Endothelial cell of umbilical vein (primary cell): Measurements from ENCODE around the gene DYNLT2. TPM values are rescaled to one million over a fixed set of nuclear protein-coding genes. Genes with fewer than 3 reads are reported as not detected.

Source experiments
- BruUV-seq: library from RNA; stranded (reverse); fragments of 400-500 nt; replicated peaks from 2 replicates; lab custom pipeline; 2021; lab: Mats Ljungman, UMichigan
- CTCF ChIA-PET: fragments of 300-600, 350-600 bp; sonication (Branson Sonifier 250); formaldehyde crosslinking; loops from one replicate; lab custom pipeline; 2021; ENCODE audit warnings: antibody characterized with exemption, inconsistent platforms; lab: Charles Lee
- POLR2A ChIA-PET: fragments of 300-600, 350-600 bp; sonication (Branson Sonifier 250); formaldehyde crosslinking; loops from one replicate; lab custom pipeline; 2021; ENCODE audit warnings: antibody characterized with exemption, inconsistent platforms; lab: Charles Lee
- DNase-seq: peaks from one replicate; pipeline ENCODE4 v3.0.0-alpha.2; 2011; ENCODE audit warnings: low read depth, low spot score
- FAIRE-seq: peaks from 2 replicates; lab custom pipeline; 2011; peaks lifted over from hg19 to GRCh38; lab: Jason Lieb, UNC
- H2AFZ ChIP-seq: 2 replicates; pipeline ENCODE4 v1.6.0; 2012; ENCODE audit warnings: low read depth, low read length, control low read depth, inconsistent platforms
- H3K27ac ChIP-seq: 2 replicates; pipeline ENCODE4 v1.5.1; 2011; ENCODE audit warnings: low read depth, mild to moderate bottlenecking, control low read depth, low read length, moderate library complexity; ENCODE audit not compliant: insufficient read depth
- H3K27me3 ChIP-seq, 2 experiments: 2 replicates each; pipeline versions ENCODE4 v1.6.0 to v1.6.1; 2011; ENCODE audit warnings: low read length in 2 of 2, mixed read lengths in 1 of 2; ENCODE audit not compliant: control insufficient read depth in 2 of 2, insufficient read depth in 2 of 2
- H3K36me3 ChIP-seq, 2 experiments: 2 replicates in 1 of 2; 3 replicates in 1 of 2; pipeline ENCODE4 v1.5.1; 2011; ENCODE audit warnings: low read length in 2 of 2, mild to moderate bottlenecking in 1 of 2, moderate library complexity in 1 of 2; ENCODE audit not compliant: control insufficient read depth in 2 of 2, insufficient read depth in 2 of 2; ENCODE audit errors: extremely low read depth in 1 of 2
- H3K4me1 ChIP-seq: 3 replicates; pipeline ENCODE4 v1.5.1; 2011; ENCODE audit warnings: mild to moderate bottlenecking, low read length; ENCODE audit not compliant: control insufficient read depth, insufficient read depth; ENCODE audit errors: extremely low read depth
- H3K4me2 ChIP-seq: 2 replicates; pipeline ENCODE4 v1.6.1; 2011; ENCODE audit warnings: low read length, control low read depth, mixed read lengths; ENCODE audit not compliant: insufficient read depth
- H3K4me3 ChIP-seq, 3 experiments: fragments of 200-600 bp in 1 of 3; sonication (generic), shearing (Covaris generic) in 1 of 3; replicated peaks in 1 of 3; 2 replicates each; pipeline ENCODE4 v1.5.1; 2011 to 2016; ENCODE audit warnings: control low read depth in 3 of 3, low read length in 3 of 3, mild to moderate bottlenecking in 2 of 3, inconsistent platforms in 1 of 3, low read depth in 1 of 3, moderate library complexity in 1 of 3; ENCODE audit not compliant: insufficient read depth in 1 of 3
- H3K79me2 ChIP-seq: 2 replicates; pipeline ENCODE4 v1.6.0; 2012; ENCODE audit warnings: low read length, inconsistent platforms; ENCODE audit not compliant: control insufficient read depth, insufficient read depth
- H3K9ac ChIP-seq: replicated peaks from 2 replicates; pipeline ENCODE3; 2011; ENCODE audit warnings: low read length, control low read depth; ENCODE audit not compliant: insufficient read depth; ENCODE audit errors: extremely low read depth
- H3K9me1 ChIP-seq: replicated peaks from 3 replicates; pipeline ENCODE4 v1.6.0; 2011; ENCODE audit warnings: mild to moderate bottlenecking, low read length; ENCODE audit not compliant: control insufficient read depth, insufficient read depth; ENCODE audit errors: extremely low read depth
- H3K9me3 ChIP-seq: replicated peaks from 2 replicates; pipeline ENCODE4 v1.5.1; 2012; ENCODE audit warnings: low read length, inconsistent platforms; ENCODE audit not compliant: control insufficient read depth, insufficient read depth
- H4K20me1 ChIP-seq: replicated peaks from 2 replicates; pipeline ENCODE3; 2011; ENCODE audit warnings: mild to moderate bottlenecking, low read length; ENCODE audit not compliant: control insufficient read depth, insufficient read depth; ENCODE audit errors: extremely low read depth
- CTCF ChIP-seq, 2 donors: IDR thresholded peaks; 1 replicate in 1 of 2; 2 replicates in 1 of 2; pipeline ENCODE4 v1.5.1; 2011; ENCODE audit warnings: low read length in 2 of 2, mild to moderate bottlenecking in 2 of 2, moderate library complexity in 2 of 2, control low read depth in 1 of 2, inconsistent platforms in 1 of 2, low read depth in 1 of 2; ENCODE audit not compliant: insufficient read depth in 1 of 2; ENCODE audit errors: extremely low read depth in 1 of 2
- EZH2 ChIP-seq: IDR thresholded peaks from 2 replicates; pipeline ENCODE4 v1.6.1; 2012; ENCODE audit warnings: borderline replicate concordance, low read depth, mild to moderate bottlenecking, moderate library complexity, low read length, inconsistent platforms; ENCODE audit not compliant: severe bottlenecking
- FOS ChIP-seq: IDR thresholded peaks from 2 replicates; pipeline ENCODE4 v1.6.1; 2011; ENCODE audit warnings: mild to moderate bottlenecking, low read length, moderate library complexity, borderline replicate concordance; ENCODE audit not compliant: insufficient read depth
- GATA2 ChIP-seq: IDR thresholded peaks from 2 replicates; pipeline ENCODE4 v1.7.0; 2011; ENCODE audit warnings: low read depth, mild to moderate bottlenecking, moderate library complexity, mixed read lengths, low read length; ENCODE audit not compliant: insufficient read length, insufficient read depth
- JUN ChIP-seq: IDR thresholded peaks from 2 replicates; pipeline ENCODE4 v1.6.1; 2011; ENCODE audit warnings: borderline replicate concordance, low read depth; ENCODE audit not compliant: insufficient read length, insufficient read depth
- MAX ChIP-seq: IDR thresholded peaks from 2 replicates; pipeline ENCODE4 v1.6.1; 2011; ENCODE audit not compliant: insufficient read depth, insufficient read length
- MYC ChIP-seq: IDR thresholded peaks from one replicate; pipeline ENCODE4 v1.6.1; 2011; ENCODE audit warnings: mild to moderate bottlenecking, low read depth, low read length
- POLR2A ChIP-seq: IDR thresholded peaks from 2 replicates; pipeline ENCODE4 v1.6.1; 2012; ENCODE audit warnings: low read depth, mild to moderate bottlenecking, control low read depth, low read length
- POLR2AphosphoS5 ChIP-seq: IDR thresholded peaks from 2 replicates; pipeline ENCODE4 v1.6.1; 2012; ENCODE audit warnings: low read depth, mild to moderate bottlenecking, control low read depth, low read length, moderate library complexity; ENCODE audit not compliant: insufficient read depth
- dilution Hi-C: fragments of 300-500 bp; cut with MboI; formaldehyde crosslinking; loops from one replicate; pipeline ENCODE4 v1.15.0; 2019; ENCODE audit warnings: low sequenced_read_pairs; ENCODE audit not compliant: extremely low pct_ligation_motif_present
- intact Hi-C: fragments of 100-400 bp; cut with micrococcal nuclease; formaldehyde crosslinking; loops from one replicate; pipeline ENCODE4 v1.10.0; 2022
- polyA plus RNA-seq, 4 experiments: library from polyadenylated mRNA; depleted of rRNA in 3 of 4; stranded (reverse) in 3 of 4; unstranded in 1 of 4; fragments of >200 nt; gene quantifications; 2 replicates each; pipeline versions ENCODE4 v1.2.1 to v1.2.3, GENCODE V29; 2011 to 2012; ENCODE audit warnings: missing spikeins in 1 of 4
- total RNA-seq: library from RNA; stranded (reverse); gene quantifications from 2 replicates; pipeline ENCODE4 v1.2.3, GENCODE V29; 2021

The DYNLT2 gene
- total and polyA plus RNA-seq, 2 donors (not counting 3 experiments of a cell fraction or from before 2014, with no cell fraction given): 0.39 to 0.88 TPM

- no TSS peak for BruUV-seq
- H3K9ac ChIP-seq: no peak overlapping the region
- H3K36me3 ChIP-seq: peaks cover 0 to 8% of the 10 kb centered on the region in 2 experiments
- H2AFZ ChIP-seq: no peak overlapping the region
- H3K79me2 ChIP-seq: no peaks in the 10 kb centered on the region
- POLR2A ChIA-PET: no interaction called here
- no peaks in the 10 kb centered on the region for H3K9me1 ChIP-seq
- H3K4me3 ChIP-seq: no peak overlapping the region
- H3K4me2 ChIP-seq: no peak overlapping the region
- H4K20me1 ChIP-seq: no peaks in the 10 kb centered on the region
- CTCF ChIA-PET: interaction anchor here (1.9 kb wide), 1 partner anchor 11 kb away, joined by 8 read pairs; no protein-coding TSS in a partner anchor
- TF ChIP-seq GATA2: no peak
- no peaks in the 10 kb centered on the region for H3K27me3 ChIP-seq
- H3K27ac ChIP-seq: no peak overlapping the region
- dilution Hi-C loops (no loop called here), intact Hi-C loops (no loop called here)
- H3K4me1 ChIP-seq: peaks cover 10% of the 10 kb centered on the region
- FAIRE-seq (no peak), DNase-seq (no peak)
- no peaks in the 10 kb centered on the region for H3K9me3 ChIP-seq
Observed at GRCh38 chr6:169779092-169779815, 27.9 kb upstream of the DYNLT2 start.

- Histone ChIP-seq H3K9me3 (no peaks in the 10 kb centered on the region), H3K27me3 (no peaks in the 10 kb centered on the region), H3K4me1 (peaks cover 10% of the 10 kb centered on the region), H3K4me2 (no peak overlapping the region), H3K79me2 (no peaks in the 10 kb centered on the region), H3K36me3 (peaks cover 0 to 8% of the 10 kb centered on the region in 2 experiments), H3K4me3 (no peak overlapping the region), H2AFZ (no peak overlapping the region), H4K20me1 (no peaks in the 10 kb centered on the region), H3K27ac (no peak overlapping the region), H3K9me1 (no peaks in the 10 kb centered on the region), H3K9ac (no peak overlapping the region)
- no TSS peak for BruUV-seq
- no peak for FAIRE-seq
- no peak for TF ChIP-seq POLR2AphosphoS5
- TF ChIP-seq MAX: no peak
- no peak for TF ChIP-seq FOS
- TF ChIP-seq JUN: no peak
- TF ChIP-seq POLR2A: no peak
- TF ChIP-seq CTCF (IDR thresholded peaks at IDR 0.05; ENCODE audit: extremely low read depth in 1 of 2, insufficient read depth in 1 of 2, low read depth in 1 of 2, low read length in 2 of 2): no peak
- TF ChIP-seq EZH2: no peak
- no peak for TF ChIP-seq MYC
- TF ChIP-seq GATA2: no peak
- dilution Hi-C loops (no loop called here), intact Hi-C loops (no loop called here)
- ChIA-PET POLR2A (no interaction called here), CTCF (no interaction called here)
- no peak for DNase-seq
Observed at GRCh38 chr6:169778646-169779045, 27.3 kb upstream of the DYNLT2 start.
